ENCODE results near the gene KLC1. TPM values are rescaled to one million over a fixed set of nuclear protein-coding genes. Genes with fewer than 3 reads are reported as not detected.

The KLC1 gene
- total RNA-seq, 1 donor from 2014 or later, result 155 TPM

DNA sequence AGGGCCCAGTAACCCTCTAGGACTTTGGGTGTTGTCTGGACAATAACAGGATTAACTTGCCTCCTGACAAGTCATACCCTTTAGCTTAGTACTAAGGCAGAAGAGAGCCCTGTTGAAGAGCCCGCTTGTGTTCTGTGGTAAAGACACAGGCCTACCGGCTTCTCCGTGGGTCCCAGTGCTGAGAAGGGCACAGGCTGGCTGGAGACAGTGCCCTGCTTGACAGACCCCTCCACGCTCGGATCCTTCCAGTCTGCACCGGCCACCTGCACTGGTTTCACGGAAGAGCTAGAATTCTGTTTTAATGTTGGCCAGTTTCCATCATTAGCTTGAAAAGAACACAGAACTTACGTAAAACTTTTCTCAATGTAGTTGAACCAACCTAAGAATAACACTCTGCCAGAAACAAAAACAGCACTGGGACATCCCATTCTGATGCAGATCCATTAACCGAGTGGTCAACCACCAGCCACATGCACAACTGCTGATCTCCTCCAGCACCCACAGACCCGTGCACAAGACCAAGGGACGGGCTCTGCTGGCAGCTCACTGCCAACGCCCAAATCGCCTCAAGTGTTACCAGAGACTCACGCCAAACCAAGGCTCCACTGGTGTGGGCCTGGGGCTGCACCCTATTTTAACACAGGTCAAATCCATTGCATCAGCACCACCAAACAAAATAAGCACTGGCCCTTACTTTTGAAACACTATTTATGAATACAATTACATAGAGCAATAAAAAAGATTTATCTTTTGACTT, 113.7 kb downstream of the KLC1 start:
- no peak for DNase-seq
- no peaks in the 10 kb centered on the region for H3K4me1 Mint-ChIP-seq
- H3K4me3 Mint-ChIP-seq, result no peak overlapping the region
- H3K36me3 Mint-ChIP-seq (ENCODE audit: low read depth), result no peaks in the 10 kb centered on the region
- H3K9me3 Mint-ChIP-seq, result no peaks in the 10 kb centered on the region
- intact Hi-C loops (cut with micrococcal nuclease), result no loop called here
- no peak overlapping the region for H3K27ac Mint-ChIP-seq
- H3K27me3 Mint-ChIP-seq, result no peaks in the 10 kb centered on the region

DNA sequence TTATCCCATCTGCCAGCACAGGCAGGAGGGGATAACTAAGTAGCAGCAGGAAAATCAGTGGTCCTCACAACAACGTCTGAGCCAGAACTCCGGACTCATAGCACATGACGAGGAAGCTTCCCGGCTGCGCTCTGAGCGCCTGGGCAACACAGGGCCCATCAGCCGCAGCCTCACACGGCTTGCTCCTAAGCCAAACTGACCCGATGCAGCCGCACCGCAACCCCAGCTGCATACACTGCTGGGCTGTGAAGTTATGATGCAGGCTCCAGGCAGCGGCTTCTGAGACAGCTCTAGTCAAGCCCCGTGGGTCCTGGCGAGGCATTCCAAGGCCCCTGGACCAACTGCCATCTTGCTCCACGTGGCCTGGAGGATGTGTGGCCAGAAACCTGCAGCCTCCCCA, 114.7 kb downstream of the KLC1 start:
- no peaks in the 10 kb centered on the region for H3K9me3 Mint-ChIP-seq
- H3K36me3 Mint-ChIP-seq (ENCODE audit: low read depth), result no peaks in the 10 kb centered on the region
- no peak overlapping the region for H3K27ac Mint-ChIP-seq
- no peak for DNase-seq
- intact Hi-C loops (cut with micrococcal nuclease), result no loop called here
- H3K4me1 Mint-ChIP-seq, result peaks cover 6% of the 10 kb centered on the region
- no peak overlapping the region for H3K4me3 Mint-ChIP-seq
- no peaks in the 10 kb centered on the region for H3K27me3 Mint-ChIP-seq

DNA sequence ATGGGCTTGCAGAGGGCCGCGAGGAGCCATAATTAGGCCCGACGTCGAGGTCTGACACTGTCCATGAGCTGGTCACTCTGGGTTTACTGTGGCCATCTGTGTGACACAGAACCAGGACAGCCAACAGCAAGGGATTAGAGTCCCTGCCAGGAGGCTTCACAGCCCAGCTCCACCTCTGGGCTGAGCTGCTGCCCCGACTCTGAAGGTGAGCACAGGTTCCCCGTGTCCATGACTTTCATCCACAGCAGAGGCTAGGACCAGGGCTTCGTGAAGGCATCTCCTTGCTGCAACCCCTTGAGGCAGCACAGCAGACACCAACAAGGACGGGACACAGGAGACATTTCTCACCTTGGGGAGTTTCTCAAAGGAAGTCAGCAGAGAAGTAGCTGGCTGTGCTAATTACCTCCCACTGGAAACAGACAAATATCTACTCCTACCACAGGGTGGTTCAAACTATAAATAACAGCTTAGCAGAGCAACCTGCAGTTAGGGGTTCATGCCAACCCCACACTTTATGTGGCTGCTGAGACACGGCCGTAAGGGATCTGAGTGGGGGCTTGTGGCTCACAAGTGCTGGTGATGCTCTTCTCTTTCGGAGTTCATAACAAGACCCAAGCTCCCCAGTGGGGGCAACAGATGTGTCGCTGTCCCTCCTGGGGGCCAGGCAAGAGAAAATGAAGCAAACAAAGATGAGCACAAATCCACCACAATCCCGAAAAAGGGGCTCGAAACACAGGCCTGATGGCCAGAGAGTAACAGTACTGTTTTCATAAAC, 115.8 kb downstream of the KLC1 start:
- H3K27me3 Mint-ChIP-seq, result no peaks in the 10 kb centered on the region
- intact Hi-C loops (cut with micrococcal nuclease), result no loop called here
- DNase-seq, result no peak

DNA sequence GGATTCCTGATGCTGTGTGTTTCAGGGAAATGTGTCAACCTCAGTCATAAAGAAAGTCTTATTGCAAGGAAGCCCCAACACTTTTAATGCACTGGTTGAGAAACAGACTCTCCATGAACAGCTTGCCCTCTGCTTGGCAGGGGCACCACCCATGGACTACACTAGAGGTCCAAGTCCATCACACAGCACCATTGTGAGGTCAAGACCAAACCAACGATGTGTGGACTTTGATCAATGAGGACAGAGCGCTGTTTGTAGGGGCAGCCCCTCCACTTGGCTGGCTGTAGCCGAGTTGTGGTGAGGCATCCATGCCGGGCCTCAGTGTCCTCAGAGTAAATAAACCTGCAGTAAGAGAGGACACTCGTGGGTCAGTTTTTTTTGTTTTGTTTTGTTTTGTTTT, 116.4 kb downstream of the KLC1 start:
- Mint-ChIP-seq H3K36me3 (ENCODE audit: low read depth) (peaks cover 3% of the 10 kb centered on the region), H3K9me3 (no peaks in the 10 kb centered on the region), H3K27ac (no peak overlapping the region), H3K27me3 (no peaks in the 10 kb centered on the region), H3K4me1 (peaks cover 9% of the 10 kb centered on the region), H3K4me3 (no peak overlapping the region)
- no peak for DNase-seq
- intact Hi-C loops (cut with micrococcal nuclease), result no loop called here

More for the DNA sequence above, 115.8 kb downstream of the KLC1 start:
- Mint-ChIP-seq H3K27ac (no peak overlapping the region), H3K36me3 (ENCODE audit: low read depth) (peaks cover 3% of the 10 kb centered on the region), H3K4me3 (no peak overlapping the region), H3K4me1 (peaks cover 9% of the 10 kb centered on the region), H3K9me3 (no peaks in the 10 kb centered on the region)

DNA sequence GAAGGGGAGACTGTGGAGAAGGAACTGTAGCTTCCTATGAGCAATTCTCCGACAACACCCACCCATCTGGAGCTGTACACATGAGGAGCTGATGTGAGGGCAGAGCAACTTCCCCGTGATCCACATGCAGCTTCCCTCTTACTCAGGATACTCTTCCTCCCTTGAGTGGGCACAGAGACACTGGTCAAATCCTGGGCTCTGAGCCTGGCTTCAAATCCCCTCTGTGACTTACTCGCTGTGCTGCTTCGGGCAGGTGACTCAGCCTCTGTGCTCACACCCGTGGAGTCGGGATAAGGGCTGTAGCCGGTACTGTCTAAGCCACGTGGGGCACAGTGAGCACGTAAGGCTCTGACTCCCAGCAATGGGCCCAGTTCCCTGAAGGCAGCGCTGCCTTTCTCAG, 117.7 kb downstream of the KLC1 start:
- H3K4me1 Mint-ChIP-seq, result peaks cover 9% of the 10 kb centered on the region
- intact Hi-C loops (cut with micrococcal nuclease), result no loop called here
- H3K4me3 Mint-ChIP-seq, result no peak overlapping the region
- H3K36me3 Mint-ChIP-seq (ENCODE audit: low read depth), result peaks cover 3% of the 10 kb centered on the region
- H3K9me3 Mint-ChIP-seq, result no peaks in the 10 kb centered on the region
- H3K27me3 Mint-ChIP-seq, result no peaks in the 10 kb centered on the region
- H3K27ac Mint-ChIP-seq, result no peak overlapping the region
- no peak for DNase-seq

DNA sequence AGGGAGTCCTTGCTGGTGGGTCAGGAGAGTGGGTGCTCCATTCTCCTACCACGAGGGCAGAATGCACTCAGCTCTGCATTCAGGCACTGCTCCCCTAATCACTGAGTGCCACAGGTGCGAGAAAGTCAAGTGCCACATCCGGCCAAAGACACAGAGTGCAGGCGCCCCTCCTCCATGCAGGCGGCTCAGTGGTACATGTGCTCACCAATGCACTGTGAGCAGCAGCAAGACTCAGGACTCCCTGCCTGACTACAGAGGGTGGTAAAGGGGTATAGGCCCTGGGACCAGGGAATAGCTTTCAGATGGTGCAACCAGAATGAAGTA, 119.5 kb downstream of the KLC1 start:
- Mint-ChIP-seq H3K4me1 (peaks cover 9% of the 10 kb centered on the region), H3K27ac (no peak overlapping the region), H3K4me3 (no peak overlapping the region), H3K36me3 (ENCODE audit: low read depth) (peaks cover 3% of the 10 kb centered on the region), H3K9me3 (no peaks in the 10 kb centered on the region), H3K27me3 (no peaks in the 10 kb centered on the region)
- intact Hi-C loops (cut with micrococcal nuclease), result no loop called here
- peak; percentile 82 for DNase-seq

DNA sequence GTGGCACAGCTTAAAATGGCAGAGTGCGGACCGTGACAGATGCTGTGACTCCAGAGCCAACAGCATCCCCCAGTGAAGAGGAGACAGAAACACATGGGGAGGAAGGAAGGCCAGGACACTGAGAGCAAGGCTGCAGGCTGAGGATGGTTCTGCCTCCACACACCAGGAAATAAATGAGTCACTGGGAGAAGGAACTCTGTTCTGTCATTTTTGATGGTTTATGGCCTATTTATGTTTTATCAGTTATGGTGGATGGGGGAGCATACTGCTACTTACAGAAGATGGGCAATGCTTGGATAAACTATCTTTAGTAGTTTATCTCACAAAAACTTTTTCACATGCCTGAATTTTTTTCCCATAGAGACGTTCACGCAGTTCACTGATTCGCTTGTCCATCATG, 120.4 kb downstream of the KLC1 start:
- Mint-ChIP-seq H3K27ac (no peak overlapping the region), H3K4me1 (peaks cover 9% of the 10 kb centered on the region), H3K27me3 (no peaks in the 10 kb centered on the region), H3K4me3 (no peak overlapping the region), H3K9me3 (no peaks in the 10 kb centered on the region), H3K36me3 (ENCODE audit: low read depth) (peaks cover 3% of the 10 kb centered on the region)
- DNase-seq, result no peak
- intact Hi-C loops (cut with micrococcal nuclease), result no loop called here

DNA sequence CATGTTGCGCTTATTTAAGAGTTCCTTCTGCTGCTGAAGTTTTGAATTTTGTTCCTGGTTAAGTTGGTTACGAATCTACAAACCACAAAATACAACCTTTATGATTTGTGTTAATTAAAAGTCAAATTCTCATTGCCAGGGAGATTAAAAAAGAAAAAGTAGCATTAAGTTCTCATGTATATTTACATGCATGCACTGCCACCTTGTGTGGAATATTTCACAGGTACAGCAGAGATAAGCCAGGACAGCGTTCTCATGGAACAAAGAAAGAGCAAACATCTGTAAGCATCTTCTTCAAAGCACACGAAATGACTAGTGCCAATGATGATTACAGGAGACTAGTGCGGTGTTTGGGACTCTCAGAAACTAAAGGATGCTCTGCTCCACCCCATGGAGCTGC, 120.8 kb downstream of the KLC1 start:
- Mint-ChIP-seq H3K36me3 (ENCODE audit: low read depth) (peaks cover 3% of the 10 kb centered on the region), H3K27me3 (no peaks in the 10 kb centered on the region), H3K4me1 (peaks cover 9% of the 10 kb centered on the region), H3K27ac (no peak overlapping the region), H3K4me3 (no peak overlapping the region), H3K9me3 (no peaks in the 10 kb centered on the region)
- intact Hi-C loops (cut with micrococcal nuclease), result no loop called here
- no peak for DNase-seq

Other genes starting within 250 kb of the KLC1 start
- gene MARK3, start 243.8 kb upstream of the KLC1 start, total RNA-seq, result 82.0 and 89.7 TPM in 2 replicates
- gene CKB, start 106.4 kb upstream of the KLC1 start, total RNA-seq, result 14.2 and 21.1 TPM in 2 replicates
- 22.7 and 23.6 TPM in 2 replicates for gene TRMT61A, start 100.0 kb upstream of the KLC1 start, total RNA-seq
- 32.1 and 33.9 TPM in 2 replicates for gene BAG5, start 66.6 kb upstream of the KLC1 start, total RNA-seq
- 38.4 and 41.2 TPM in 2 replicates for gene COA8, start 66.3 kb upstream of the KLC1 start, total RNA-seq
- gene XRCC3, start 86.2 kb downstream of the KLC1 start, total RNA-seq, result 70.3 and 75.8 TPM in 2 replicates
- 21.4 and 23.9 TPM in 2 replicates for gene ZFYVE21, start 86.6 kb downstream of the KLC1 start, total RNA-seq
- 8.6 and 8.8 TPM in 2 replicates for gene PPP1R13B, start 218.4 kb downstream of the KLC1 start, total RNA-seq